HUES64 (cell line): ENCODE results near the gene ADCY5.

Experiments
- H3K27ac ChIP-seq: 2 replicates; pipeline ENCODE4 v1.7.0; 2013; ENCODE audit warnings: low read depth, low read length, inconsistent platforms
- H3K27me3 ChIP-seq: 2 replicates; pipeline ENCODE4 v1.6.1; 2013; ENCODE audit warnings: mild to moderate bottlenecking, low read length; ENCODE audit not compliant: insufficient read depth
- H3K36me3 ChIP-seq: 2 replicates; pipeline ENCODE4 v1.6.1; 2013; ENCODE audit warnings: mild to moderate bottlenecking, low read length; ENCODE audit not compliant: insufficient read depth
- H3K4me1 ChIP-seq: 2 replicates; pipeline ENCODE4 v1.6.1; 2013; ENCODE audit warnings: mild to moderate bottlenecking, low read length, moderate library complexity; ENCODE audit not compliant: insufficient read depth
- H3K4me3 ChIP-seq: 2 replicates; pipeline ENCODE4 v1.5.1; 2013; ENCODE audit warnings: mild to moderate bottlenecking, low read length, moderate library complexity
- H3K9ac ChIP-seq: 2 replicates; pipeline ENCODE4 v1.6.1; 2013; ENCODE audit warnings: mild to moderate bottlenecking, low read depth, low read length
- H3K9me3 ChIP-seq: 2 replicates; pipeline ENCODE4 v1.6.1; 2013; ENCODE audit warnings: low read depth, low read length; ENCODE audit not compliant: insufficient read depth
- WGBS: fragments of 150-250, 120-280 bp; methylation state at CpG from one replicate; pipeline ENCODE4 v1.1.7; 2013; ENCODE audit warnings: missing lambda C conversion rate; 5-methylcytosine and 5-hydroxymethylcytosine counted together

ADCY5 gene

DNA sequence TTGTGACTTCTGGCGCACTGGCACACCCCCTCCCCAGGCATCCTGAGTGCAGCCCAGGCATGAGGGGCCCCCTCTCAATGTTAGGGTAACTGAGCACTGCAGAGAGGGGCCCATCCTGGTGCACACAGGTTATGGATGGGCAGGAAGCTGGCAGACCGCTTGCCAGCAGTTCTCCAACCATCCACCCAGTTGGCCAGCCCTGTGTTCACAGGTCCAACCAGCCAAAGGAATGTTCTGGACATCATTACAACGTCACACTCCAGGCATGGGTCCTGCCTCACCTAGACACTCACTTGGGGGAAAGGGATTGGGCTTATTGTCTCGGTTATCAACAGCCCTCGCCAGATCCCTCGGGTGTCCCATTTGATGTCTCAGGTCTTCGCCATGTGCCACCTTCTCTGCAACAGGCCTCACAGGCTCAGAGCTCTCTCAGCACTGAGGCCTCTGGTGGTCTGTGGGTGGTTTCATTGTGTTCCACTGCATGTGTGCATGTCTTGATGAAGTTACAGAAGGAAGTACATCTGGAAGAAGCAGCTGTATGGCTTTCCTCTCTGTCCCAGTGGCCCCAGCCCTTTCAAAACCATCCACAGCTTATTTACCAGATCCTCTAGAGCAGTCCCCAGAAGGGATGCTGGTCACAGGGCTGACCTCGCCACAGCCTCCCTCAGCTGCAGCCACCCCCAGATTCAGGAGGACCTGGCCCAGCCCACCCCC lies 23.7 kb downstream of the ADCY5 start:
- 86% methylated on average over 7 of the region's 8 CpGs for WGBS
- H3K4me3 ChIP-seq, result no peak overlapping the region
- no peak overlapping the region for H3K27ac ChIP-seq
- no peaks in the 10 kb centered on the region for H3K4me1 ChIP-seq
- no peaks in the 10 kb centered on the region for H3K9me3 ChIP-seq
- H3K27me3 ChIP-seq, result no peaks in the 10 kb centered on the region
- H3K36me3 ChIP-seq, result no peaks in the 10 kb centered on the region
- no peak overlapping the region for H3K9ac ChIP-seq

DNA sequence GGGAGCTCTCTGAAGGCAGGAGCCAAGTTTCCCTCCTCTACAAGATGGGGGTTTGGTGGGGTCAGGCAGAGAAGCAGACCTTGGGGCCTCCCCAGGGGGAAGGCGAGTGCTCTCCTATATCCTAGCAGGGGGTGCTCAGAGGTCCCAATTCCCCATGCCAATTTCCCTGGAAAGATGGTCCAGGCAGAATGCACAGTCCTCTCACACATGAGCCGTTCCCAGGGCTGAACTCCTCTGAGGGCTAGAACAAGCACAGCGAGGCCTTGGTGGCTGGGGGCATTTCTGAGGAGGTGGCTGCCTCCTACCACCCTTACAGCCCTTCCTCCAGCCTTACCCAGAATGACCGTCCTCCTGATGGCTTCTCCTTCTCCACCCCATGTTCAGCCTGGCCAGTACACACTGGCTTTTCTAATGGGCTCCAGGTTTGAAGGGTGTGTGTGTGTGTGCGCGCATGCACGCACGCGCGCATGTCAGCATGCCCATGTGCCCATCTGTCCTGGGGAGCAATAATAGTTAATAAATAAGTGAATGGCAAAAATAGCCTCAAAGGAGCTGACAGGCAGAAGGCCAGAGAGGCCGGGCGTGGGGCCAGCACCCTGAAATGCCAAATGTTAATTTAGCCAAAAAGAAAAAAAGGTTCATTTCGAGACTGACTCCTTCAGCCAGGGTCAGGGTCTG lies 24.4 kb downstream of the ADCY5 start:
- no peaks in the 10 kb centered on the region for H3K36me3 ChIP-seq
- no peak overlapping the region for H3K9ac ChIP-seq
- H3K4me1 ChIP-seq, result no peaks in the 10 kb centered on the region
- 88% methylated on average over 13 of the region's 13 CpGs for WGBS
- H3K27me3 ChIP-seq, result no peaks in the 10 kb centered on the region
- no peaks in the 10 kb centered on the region for H3K9me3 ChIP-seq
- H3K27ac ChIP-seq, result no peak overlapping the region
- H3K4me3 ChIP-seq, result no peak overlapping the region

GRCh38 chr3:123423806-123424205 lies 25.1 kb downstream of the ADCY5 start:
- H3K27me3 ChIP-seq, result no peaks in the 10 kb centered on the region

GRCh38 chr3:123423031-123423430 lies 25.9 kb downstream of the ADCY5 start:
- H3K4me3 ChIP-seq, result no peak overlapping the region
- H3K9ac ChIP-seq, result no peak overlapping the region
- no peak overlapping the region for H3K27ac ChIP-seq
- 89% methylated on average over 9 of the region's 12 CpGs for WGBS
- H3K36me3 ChIP-seq, result no peaks in the 10 kb centered on the region
- no peaks in the 10 kb centered on the region for H3K9me3 ChIP-seq
- H3K4me1 ChIP-seq, result no peaks in the 10 kb centered on the region
- no peaks in the 10 kb centered on the region for H3K27me3 ChIP-seq

More at GRCh38 chr3:123423806-123424205, 25.1 kb downstream of the ADCY5 start:
- Histone ChIP-seq H3K36me3 (no peaks in the 10 kb centered on the region), H3K27ac (no peak overlapping the region), H3K4me3 (no peak overlapping the region), H3K9me3 (no peaks in the 10 kb centered on the region), H3K9ac (no peak overlapping the region), H3K4me1 (no peaks in the 10 kb centered on the region)
- WGBS, result 78% methylated on average over 7 of the region's 7 CpGs

DNA sequence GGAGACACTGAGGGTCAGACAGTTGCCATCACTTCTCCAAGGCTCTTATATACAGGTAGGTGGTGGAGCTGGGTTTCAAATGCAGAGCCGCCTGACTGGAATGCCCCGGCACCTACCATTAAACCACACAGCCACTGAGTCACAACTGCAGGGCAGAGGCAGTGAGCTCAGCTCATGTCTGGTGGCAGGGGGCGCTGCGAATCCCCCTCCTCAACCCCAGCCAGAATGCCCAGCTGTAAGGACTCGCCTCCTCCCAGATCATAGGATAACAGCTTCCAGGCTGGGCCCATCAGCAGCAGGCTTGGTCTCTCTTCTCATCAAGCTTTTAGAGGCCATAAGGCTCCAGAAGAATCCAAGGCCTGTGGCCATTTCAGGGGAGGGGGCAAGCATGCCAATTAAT lies 26.4 kb downstream of the ADCY5 start:
- Histone ChIP-seq H3K27ac (no peak overlapping the region), H3K9ac (no peak overlapping the region), H3K4me3 (no peak overlapping the region), H3K9me3 (no peaks in the 10 kb centered on the region), H3K27me3 (no peaks in the 10 kb centered on the region), H3K4me1 (no peaks in the 10 kb centered on the region), H3K36me3 (no peaks in the 10 kb centered on the region)
- WGBS, result 74% methylated on average over 5 of the region's 5 CpGs

- H3K4me1 ChIP-seq, result no peaks in the 10 kb centered on the region
- no peak overlapping the region for H3K9ac ChIP-seq
- WGBS, result 88% methylated on average over 6 of the region's 6 CpGs
- H3K9me3 ChIP-seq, result no peaks in the 10 kb centered on the region
- no peaks in the 10 kb centered on the region for H3K27me3 ChIP-seq
- H3K4me3 ChIP-seq, result no peak overlapping the region
- H3K36me3 ChIP-seq, result no peaks in the 10 kb centered on the region
- H3K27ac ChIP-seq, result no peak overlapping the region
Measured at GRCh38 chr3:123421353-123422174, 27.3 kb downstream of the ADCY5 start.

DNA sequence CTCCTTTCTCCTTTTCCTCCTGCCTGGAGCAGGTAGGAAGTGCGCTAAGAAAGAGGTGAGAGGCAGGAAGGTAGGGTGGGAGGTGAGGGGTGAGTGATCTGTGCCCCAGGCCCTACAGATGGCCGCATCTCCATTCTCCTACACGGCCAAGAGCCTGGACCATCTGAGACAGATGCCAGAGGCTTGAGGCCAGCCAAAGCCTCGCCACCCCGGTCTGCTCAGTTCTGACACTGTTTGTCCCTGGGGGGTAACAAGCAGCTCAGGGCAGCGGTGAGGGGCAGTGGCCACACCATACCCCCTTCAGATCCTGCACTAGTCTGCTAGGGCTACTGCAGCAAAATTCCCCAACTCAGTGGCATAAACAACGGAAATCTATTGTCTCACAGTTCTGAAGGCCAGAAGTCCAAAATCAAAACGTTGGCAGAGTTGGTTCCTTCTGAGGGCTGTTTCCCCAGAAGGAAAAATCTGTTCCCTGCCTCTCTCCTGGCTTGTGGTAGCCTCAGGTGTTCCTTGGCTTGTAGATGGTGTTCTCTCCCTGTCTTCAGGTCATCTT lies 28.4 kb downstream of the ADCY5 start:
- 90% methylated on average over 8 of the region's 8 CpGs for WGBS

DNA sequence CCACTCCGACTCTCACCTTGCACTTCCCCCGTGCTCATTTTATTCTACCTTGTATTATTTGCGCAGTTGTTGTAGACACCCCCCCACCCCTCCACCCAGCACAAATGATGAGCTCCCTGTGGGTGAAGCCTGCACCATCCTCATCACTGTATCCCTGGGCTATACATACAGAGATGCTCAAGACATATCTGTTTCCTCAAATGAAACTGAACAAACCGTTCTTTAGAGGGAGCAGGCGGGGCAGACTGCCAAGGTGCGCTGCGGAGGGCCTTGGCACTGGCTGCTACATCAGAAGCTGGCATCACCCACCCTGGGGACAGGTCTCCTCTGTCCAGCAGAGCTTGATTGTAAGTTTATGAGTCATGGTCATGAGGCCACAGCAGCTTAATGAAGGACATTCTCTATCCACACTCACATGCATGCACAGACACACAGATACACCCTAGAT lies 29.0 kb downstream of the ADCY5 start:
- WGBS, result 95% methylated on average over 7 of the region's 7 CpGs
- Histone ChIP-seq H3K27me3 (no peaks in the 10 kb centered on the region), H3K36me3 (no peaks in the 10 kb centered on the region), H3K4me3 (no peak overlapping the region), H3K4me1 (no peaks in the 10 kb centered on the region), H3K27ac (no peak overlapping the region), H3K9me3 (no peaks in the 10 kb centered on the region), H3K9ac (no peak overlapping the region)

More for the DNA sequence above, 28.4 kb downstream of the ADCY5 start:
- H3K27ac ChIP-seq, result no peak overlapping the region
- H3K4me3 ChIP-seq, result no peak overlapping the region
- no peak overlapping the region for H3K9ac ChIP-seq
- no peaks in the 10 kb centered on the region for H3K36me3 ChIP-seq
- no peaks in the 10 kb centered on the region for H3K27me3 ChIP-seq
- H3K9me3 ChIP-seq, result no peaks in the 10 kb centered on the region
- H3K4me1 ChIP-seq, result no peaks in the 10 kb centered on the region

- H3K4me1 ChIP-seq, result no peaks in the 10 kb centered on the region
- WGBS, result 92% methylated on average over 20 of the region's 20 CpGs
- no peaks in the 10 kb centered on the region for H3K27me3 ChIP-seq
Measured at GRCh38 chr3:123419181-123419849, 29.6 kb downstream of the ADCY5 start.

DNA sequence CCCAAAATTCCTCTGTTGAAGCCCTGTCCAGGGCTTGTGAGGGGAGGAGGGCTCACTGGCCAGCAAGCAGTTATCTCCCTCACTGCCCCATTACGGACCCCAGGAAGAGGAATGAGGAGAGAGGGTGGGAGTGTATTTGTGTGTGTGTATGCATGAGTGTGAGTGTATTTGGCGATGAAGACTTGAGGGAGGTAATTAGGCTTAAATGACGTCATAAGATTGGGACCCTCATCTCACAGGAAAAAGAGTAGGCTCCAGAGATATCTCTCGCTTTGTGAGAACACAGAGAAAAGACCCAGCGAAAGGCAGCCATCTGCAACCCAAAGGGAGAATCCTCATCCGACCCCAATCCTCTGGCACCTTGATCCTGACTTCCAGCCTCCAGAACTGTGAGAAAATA lies 32.2 kb downstream of the ADCY5 start:
- Histone ChIP-seq H3K27ac (no peak overlapping the region), H3K4me3 (no peak overlapping the region), H3K27me3 (no peaks in the 10 kb centered on the region), H3K4me1 (peaks cover 12% of the 10 kb centered on the region), H3K9me3 (no peaks in the 10 kb centered on the region), H3K9ac (no peak overlapping the region), H3K36me3 (no peaks in the 10 kb centered on the region)
- 96% methylated on average over 6 of the region's 6 CpGs for WGBS

More at GRCh38 chr3:123419181-123419849, 29.6 kb downstream of the ADCY5 start:
- Histone ChIP-seq H3K9ac (no peak overlapping the region), H3K27ac (no peak overlapping the region), H3K4me3 (no peak overlapping the region), H3K9me3 (no peaks in the 10 kb centered on the region), H3K36me3 (no peaks in the 10 kb centered on the region)
